D721Med (cell line): ENCODE data around the gene SLX4IP.
"Not testable (repeated sequence)": the region's sequence is repeated elsewhere in the genome, so short reads cannot be mapped to it uniquely, and the experiment has no call there.

ENCODE experiments used
- DNase-seq: peaks from one replicate; pipeline ENCODE4 v3.0.0; 2011; ENCODE audit warnings: low spot score; ENCODE audit not compliant: insufficient read length
- FAIRE-seq: peaks from 2 replicates; lab custom pipeline; 2011; peaks lifted over from hg19 to GRCh38; lab: Jason Lieb, UNC
- TF ChIP-seq, protein P1 (sequence below): IDR thresholded peaks from 2 replicates; pipeline ENCODE4 v1.5.1; 2012; ENCODE audit warnings: mild to moderate bottlenecking, control low read depth; ENCODE audit not compliant: insufficient read depth; ENCODE audit errors: missing control alignments

Gene SLX4IP

GRCh38 chr20:10604865-10605440 is 169.8 kb downstream of the SLX4IP start:
- TF ChIP-seq, protein P1, sequence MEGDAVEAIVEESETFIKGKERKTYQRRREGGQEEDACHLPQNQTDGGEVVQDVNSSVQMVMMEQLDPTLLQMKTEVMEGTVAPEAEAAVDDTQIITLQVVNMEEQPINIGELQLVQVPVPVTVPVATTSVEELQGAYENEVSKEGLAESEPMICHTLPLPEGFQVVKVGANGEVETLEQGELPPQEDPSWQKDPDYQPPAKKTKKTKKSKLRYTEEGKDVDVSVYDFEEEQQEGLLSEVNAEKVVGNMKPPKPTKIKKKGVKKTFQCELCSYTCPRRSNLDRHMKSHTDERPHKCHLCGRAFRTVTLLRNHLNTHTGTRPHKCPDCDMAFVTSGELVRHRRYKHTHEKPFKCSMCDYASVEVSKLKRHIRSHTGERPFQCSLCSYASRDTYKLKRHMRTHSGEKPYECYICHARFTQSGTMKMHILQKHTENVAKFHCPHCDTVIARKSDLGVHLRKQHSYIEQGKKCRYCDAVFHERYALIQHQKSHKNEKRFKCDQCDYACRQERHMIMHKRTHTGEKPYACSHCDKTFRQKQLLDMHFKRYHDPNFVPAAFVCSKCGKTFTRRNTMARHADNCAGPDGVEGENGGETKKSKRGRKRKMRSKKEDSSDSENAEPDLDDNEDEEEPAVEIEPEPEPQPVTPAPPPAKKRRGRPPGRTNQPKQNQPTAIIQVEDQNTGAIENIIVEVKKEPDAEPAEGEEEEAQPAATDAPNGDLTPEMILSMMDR, result no peak
- FAIRE-seq (no peak), DNase-seq (no peak)

DNA sequence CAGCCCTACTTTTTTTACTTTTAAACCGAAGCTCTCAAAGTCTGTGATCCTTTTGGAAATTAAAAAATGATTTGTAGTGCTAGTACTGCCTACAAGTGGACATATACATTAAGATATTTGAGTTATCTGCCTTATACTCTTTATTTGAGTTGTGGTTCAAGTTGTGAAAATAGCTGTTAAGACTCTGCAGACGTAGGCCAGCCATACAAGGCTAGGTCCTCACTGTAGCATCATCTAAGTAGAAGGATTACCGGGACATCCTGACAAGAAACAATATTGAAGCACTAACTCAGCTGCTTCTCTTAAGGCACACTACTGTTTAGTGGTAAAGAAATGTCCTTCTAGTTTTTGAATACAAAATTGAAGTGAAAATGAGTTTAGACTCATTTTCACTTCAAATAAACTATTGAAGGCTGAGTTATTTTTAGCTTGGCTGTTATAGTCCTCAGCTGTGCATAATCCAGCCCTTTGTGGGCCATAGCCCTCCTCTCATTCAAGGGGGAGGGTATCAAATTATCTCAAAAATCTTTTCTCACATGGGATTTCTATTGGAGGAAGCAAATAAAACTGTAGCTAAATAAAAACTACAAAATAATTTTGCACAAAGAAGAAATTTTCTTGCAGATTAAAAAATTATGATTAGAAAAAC is 170.6 kb downstream of the SLX4IP start:
- no peak for FAIRE-seq
- TF ChIP-seq, protein P1, result no peak
- DNase-seq, result no peak

DNA sequence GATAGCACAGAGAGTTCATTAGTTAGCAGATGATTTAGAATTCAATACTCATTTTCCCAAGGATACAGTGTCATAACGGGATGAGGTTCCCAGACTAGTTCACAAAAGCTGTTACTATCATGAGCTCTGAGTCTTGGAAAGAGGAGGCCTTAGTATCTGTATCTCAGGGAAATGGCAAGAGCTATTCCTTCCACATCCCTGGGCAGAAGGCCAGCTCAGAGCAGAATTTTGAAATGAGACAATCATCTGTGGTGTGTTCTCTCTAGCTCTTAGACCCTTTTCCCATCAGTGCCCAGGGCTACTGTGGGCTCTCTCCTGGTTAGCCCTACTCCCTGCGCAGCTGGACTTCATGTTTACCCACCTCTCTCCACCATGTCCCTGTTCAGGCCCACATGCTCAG is 174.2 kb downstream of the SLX4IP start:
- TF ChIP-seq, protein P1, result no peak
- no peak for DNase-seq
- no peak for FAIRE-seq

DNA sequence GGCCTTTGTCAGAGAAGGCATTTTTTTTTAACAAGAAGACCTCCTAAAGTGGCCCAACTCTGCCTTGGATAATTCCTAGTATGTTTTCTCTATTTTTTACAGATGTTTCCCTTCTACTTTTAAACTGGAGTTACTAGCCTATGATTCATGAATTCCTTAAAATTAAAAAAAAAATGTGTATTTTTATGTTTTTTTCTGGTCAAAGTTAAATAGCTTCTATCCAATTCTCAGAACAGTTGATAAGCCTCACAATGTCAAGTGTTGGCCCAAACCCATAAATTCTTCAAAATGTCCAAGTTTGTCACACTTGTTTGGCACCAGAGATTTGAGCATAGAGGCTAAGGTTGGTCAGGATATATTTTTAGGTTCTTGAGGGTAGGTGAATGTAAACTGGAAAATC is 174.7 kb downstream of the SLX4IP start:
- FAIRE-seq (no peak), DNase-seq (no peak)
- TF ChIP-seq, protein P1, result no peak

GRCh38 chr20:10610251-10610650 is 175.1 kb downstream of the SLX4IP start:
- no peak for DNase-seq
- no peak for FAIRE-seq
- TF ChIP-seq, protein P1, result no peak

DNA sequence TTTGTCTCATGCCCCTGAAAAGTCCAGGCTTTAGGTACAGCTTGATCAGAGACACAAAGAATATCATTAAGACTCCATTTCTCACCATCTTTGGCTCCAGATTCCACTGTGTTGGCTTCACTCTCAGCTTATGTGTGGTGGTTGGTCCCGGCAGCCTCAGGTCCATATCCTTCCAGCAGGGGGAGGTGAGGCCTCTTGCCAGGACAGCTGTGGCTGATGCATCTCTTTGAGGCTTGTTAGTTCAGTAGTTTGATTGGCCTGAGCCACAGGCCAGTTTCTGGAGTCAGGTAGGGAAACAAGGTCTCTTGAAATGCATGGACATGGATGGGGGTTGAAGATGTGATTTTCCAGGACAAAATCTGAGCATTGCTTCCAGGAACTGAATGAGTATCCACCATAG is 176.3 kb downstream of the SLX4IP start:
- FAIRE-seq, result no peak
- TF ChIP-seq, protein P1, result peak; percentile 28
- no peak for DNase-seq

DNA sequence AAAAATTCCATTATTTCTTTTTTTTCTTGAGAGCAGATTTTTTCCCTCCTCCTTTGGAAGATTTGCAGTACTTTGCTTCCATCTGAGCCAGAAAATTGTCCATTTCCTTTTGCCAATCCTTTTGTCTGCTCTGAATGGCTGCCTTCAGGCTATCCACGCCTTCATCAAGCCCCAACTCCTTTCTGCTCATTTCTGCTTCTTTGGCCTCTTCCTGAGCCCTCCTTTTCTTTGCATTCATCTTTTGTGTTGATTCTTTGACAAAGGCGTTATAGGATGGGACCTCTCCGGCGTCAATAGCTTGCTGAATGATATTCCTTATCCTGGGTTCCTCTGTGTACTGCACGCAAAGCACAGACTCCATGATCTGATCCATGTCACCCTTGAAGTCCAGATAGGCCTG is 178.3 kb downstream of the SLX4IP start:
- FAIRE-seq, DNase-seq: not testable (repeated sequence)
